ENCODE measurements around the gene UBE2J2. TPM values are rescaled to one million over a fixed set of nuclear protein-coding genes. Genes with fewer than 3 reads are reported as not detected.

The UBE2J2 gene
- total and polyA plus RNA-seq, 7 donors = 32.4 to 63.6 (median 34.2) TPM

DNA sequence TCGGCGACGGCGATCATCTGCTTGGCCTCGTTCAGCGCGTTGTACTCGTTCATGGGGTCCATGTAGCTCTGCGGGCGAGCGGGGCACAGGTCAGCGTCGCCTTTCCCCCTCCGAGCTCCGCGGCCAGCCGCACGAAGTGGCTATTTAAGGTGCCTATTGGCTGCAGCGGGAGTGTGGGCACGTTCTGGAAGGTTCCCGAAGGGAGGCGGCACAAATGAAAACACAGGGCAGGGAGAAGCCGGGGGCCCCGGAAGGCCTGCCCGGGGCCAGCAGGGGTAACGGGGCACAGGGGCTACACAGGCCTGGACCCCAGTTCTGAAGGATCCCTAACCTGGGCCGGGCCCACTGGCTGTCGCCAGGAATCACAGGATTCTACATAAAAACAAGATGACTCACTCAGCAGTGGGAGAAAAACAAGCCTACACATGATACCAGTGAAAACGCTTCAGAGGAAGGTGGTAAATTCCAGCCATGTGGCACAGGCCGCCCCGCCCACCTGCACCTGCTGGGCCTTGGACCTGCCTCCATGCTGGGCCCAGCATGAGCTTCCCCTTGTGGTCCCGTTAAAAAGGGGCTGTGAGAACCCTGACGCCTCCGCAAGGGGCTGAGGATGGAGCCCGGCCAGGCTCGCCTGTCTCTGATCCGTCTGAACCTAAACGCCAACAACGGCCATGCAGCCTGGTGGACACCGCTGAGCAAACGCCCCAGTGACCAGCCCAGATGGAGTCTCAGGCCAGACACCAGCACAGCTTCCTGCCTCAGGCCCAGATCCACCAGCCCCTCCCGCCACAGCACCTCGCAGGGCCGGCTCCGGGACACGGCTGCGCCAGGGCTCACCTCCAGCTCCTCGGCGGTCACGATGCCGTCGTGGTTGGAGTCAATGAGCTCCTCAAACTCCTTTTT, 55.8 kb downstream of the UBE2J2 start:
- Histone ChIP-seq H3K9me3 (no peaks in the 10 kb centered on the region), H3K27me3 (no peaks in the 10 kb centered on the region), H3K4me1 (peaks cover 0 to 3% (median 0%) of the 10 kb centered on the region in 4 donors), H3K36me3 (peaks cover 40 to 69% (median 44%) of the 10 kb centered on the region in 4 donors), H3K27ac (no peak overlapping the region), H3K4me3 (no peak overlapping the region)
- WGBS, 2 donors = 86 to 91% methylated on average over 52 of the region's 52 CpGs
- no peak for DNase-seq
- TF ChIP-seq EP300 (IDR thresholded peaks at IDR 0.05) (no peak), POLR2AphosphoS5 (IDR thresholded peaks at IDR 0.05) (no peak), POLR2A (IDR thresholded peaks at IDR 0.05) (no peak)
- TF ChIP-seq, protein P1, sequence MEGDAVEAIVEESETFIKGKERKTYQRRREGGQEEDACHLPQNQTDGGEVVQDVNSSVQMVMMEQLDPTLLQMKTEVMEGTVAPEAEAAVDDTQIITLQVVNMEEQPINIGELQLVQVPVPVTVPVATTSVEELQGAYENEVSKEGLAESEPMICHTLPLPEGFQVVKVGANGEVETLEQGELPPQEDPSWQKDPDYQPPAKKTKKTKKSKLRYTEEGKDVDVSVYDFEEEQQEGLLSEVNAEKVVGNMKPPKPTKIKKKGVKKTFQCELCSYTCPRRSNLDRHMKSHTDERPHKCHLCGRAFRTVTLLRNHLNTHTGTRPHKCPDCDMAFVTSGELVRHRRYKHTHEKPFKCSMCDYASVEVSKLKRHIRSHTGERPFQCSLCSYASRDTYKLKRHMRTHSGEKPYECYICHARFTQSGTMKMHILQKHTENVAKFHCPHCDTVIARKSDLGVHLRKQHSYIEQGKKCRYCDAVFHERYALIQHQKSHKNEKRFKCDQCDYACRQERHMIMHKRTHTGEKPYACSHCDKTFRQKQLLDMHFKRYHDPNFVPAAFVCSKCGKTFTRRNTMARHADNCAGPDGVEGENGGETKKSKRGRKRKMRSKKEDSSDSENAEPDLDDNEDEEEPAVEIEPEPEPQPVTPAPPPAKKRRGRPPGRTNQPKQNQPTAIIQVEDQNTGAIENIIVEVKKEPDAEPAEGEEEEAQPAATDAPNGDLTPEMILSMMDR (IDR thresholded peaks at IDR 0.05) = no peak
- intact Hi-C loops (cut with DNase I) = no loop called here

DNA sequence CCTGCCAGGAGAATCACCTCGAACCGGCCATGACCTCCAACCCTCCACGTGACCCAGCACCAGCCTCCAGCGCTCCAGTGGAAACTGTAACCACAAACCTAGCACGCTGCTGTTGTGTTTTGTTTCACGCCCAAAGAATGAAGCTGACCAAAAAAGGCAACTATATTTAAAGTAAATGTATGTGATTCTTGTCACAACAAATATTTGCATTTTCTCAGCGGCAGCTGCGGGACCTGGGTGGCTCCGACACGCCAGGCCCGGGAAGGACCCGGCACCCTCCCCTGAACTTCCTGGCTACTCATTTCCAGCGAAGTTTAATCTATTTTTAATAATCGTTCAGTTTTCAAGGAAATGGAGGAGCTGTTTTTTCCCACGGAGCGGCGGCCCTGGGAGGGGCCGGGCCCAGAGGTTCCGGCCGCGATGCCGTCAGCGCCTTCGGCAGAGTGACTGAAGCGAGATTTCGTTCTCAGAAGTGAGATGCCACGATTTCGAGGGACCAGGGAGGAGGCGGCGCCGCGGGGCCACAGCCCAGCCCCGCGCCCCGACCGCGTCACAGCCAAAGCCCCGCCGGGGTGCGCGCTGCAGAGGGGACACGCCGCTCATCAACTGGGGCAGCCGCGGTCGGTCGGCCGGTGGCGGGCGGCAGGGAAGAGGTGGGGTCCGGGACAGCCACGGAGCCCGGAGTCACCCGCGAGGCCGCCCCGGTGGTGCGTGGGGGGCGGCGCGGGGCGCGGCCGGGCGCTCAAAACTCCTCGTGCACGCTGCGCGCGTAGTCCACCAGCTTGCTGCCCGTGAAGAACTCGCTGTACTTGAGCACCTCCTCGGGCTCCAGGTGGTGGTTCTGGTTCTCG, 56.7 kb downstream of the UBE2J2 start:
- intact Hi-C loops (cut with DNase I) = no loop called here
- 93% methylated on average over 74 of the region's 74 CpGs for WGBS, 2 donors
- no peak overlapping the region for H3K4me3 ChIP-seq
- no peaks in the 10 kb centered on the region for H3K27me3 ChIP-seq
- TF ChIP-seq EP300 (IDR thresholded peaks at IDR 0.05) (no peak), POLR2A (IDR thresholded peaks at IDR 0.05) (no peak), POLR2AphosphoS5 (IDR thresholded peaks at IDR 0.05) (no peak)
- TF ChIP-seq, protein P1 (IDR thresholded peaks at IDR 0.05) = no peak
- no peak for DNase-seq
- H3K27ac ChIP-seq = no peak overlapping the region
- peaks cover 0 to 3% (median 0%) of the 10 kb centered on the region in 4 donors for H3K4me1 ChIP-seq
- peaks cover 32 to 60% (median 36%) of the 10 kb centered on the region in 4 donors for H3K36me3 ChIP-seq
- no peaks in the 10 kb centered on the region for H3K9me3 ChIP-seq

DNA sequence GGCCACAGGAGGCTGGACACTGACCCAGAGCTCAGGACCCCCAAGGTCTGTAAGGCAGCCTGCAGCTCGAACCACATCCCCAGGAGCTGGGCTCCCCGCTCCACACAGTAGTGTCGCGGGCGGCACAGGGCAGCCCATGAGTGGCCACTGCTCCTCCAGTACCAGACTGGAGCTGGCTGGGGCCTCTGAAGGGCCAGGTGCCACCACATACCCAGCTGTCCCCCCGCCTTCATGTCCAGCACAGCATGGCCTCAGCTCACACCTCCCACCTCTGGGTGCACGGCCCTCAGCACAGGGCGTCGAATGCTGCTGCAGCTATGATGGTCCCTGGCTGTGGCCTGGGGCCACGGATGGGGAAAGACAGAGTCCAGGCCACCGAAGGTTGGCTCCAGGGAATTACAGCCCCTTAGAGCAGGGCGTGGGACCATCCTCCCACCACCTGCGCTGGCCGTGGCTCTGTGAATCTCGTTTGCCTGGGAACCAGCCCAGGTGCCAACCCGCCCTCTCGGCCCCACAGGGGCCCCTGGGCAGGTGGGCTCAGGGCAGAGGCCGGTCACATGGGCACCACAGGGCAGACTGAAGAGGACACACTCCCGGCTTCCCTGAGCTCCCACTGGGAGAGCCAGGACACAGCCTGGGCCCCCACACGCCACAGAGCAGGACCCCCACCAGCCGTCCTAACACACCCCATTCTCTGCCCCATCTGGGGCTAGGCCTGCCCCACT, 57.6 kb downstream of the UBE2J2 start:
- H3K4me1 ChIP-seq = peaks cover 0 to 3% (median 0%) of the 10 kb centered on the region in 4 donors
- H3K9me3 ChIP-seq = no peaks in the 10 kb centered on the region
- no peak overlapping the region for H3K27ac ChIP-seq
- TF ChIP-seq POLR2AphosphoS5 (IDR thresholded peaks at IDR 0.05) (no peak), EP300 (IDR thresholded peaks at IDR 0.05) (no peak), POLR2A (IDR thresholded peaks at IDR 0.05) (no peak)
- TF ChIP-seq, protein P1 (IDR thresholded peaks at IDR 0.05) = no peak
- no peak overlapping the region for H3K4me3 ChIP-seq
- H3K27me3 ChIP-seq = no peaks in the 10 kb centered on the region
- H3K36me3 ChIP-seq = peaks cover 28 to 51% (median 30%) of the 10 kb centered on the region in 4 donors
- 87 to 90% methylated on average over 21 of the region's 21 CpGs for WGBS, 2 donors
- intact Hi-C loops (cut with DNase I) = no loop called here
- no peak for DNase-seq

DNA sequence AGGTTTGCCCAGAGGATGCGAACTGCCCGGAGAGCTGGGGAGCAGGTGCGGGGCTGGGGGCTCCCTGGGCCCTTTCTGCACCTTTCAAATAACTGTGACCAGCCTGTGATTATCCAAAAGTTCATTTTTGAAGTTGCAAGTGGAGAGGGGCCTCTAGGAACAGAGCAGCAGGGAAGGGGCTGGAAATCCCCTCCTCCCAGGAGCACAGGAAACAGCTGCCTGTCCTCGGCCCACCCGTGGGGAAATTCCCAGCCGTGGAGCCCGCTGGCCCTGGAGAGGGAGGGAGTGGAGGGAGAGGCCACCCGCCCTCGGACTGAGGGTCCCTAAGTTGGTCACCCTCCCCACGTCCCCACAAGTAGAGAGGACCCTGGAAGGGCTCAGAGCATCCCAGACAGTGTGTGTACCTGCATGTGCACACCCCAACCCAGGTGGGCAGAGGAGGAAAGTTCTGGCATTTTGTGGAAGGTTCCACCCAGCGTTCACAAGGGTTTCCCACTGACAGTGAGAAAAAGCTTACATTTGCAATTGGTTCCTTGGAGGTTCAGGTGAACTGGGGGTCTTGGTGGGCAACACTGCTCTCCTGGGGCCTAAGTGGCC, 58.5 kb downstream of the UBE2J2 start:
- Histone ChIP-seq H3K36me3 (peaks cover 22 to 42% (median 26%) of the 10 kb centered on the region in 4 donors), H3K9me3 (no peaks in the 10 kb centered on the region), H3K27ac (no peak overlapping the region), H3K27me3 (no peaks in the 10 kb centered on the region), H3K4me1 (peaks cover 0 to 3% (median 0%) of the 10 kb centered on the region in 4 donors), H3K4me3 (no peak overlapping the region)
- 46 to 52% methylated on average over 11 of the region's 11 CpGs for WGBS, 2 donors
- no peak for DNase-seq
- intact Hi-C loops (cut with DNase I) = no loop called here
- TF ChIP-seq POLR2A (IDR thresholded peaks at IDR 0.05) (no peak), EP300 (IDR thresholded peaks at IDR 0.05) (no peak), POLR2AphosphoS5 (IDR thresholded peaks at IDR 0.05) (no peak)
- TF ChIP-seq, protein P1 (IDR thresholded peaks at IDR 0.05) = no peak
